Cerebellar cortex (tissue), 1 donor: ENCODE measurements around the gene C9orf85.
"Not testable (repeated sequence)": the region's sequence is repeated elsewhere in the genome, so short reads cannot be mapped to it uniquely, and the experiment has no call there.

Experiments
- DNase-seq: peaks from one replicate; pipeline ENCODE4 v3.0.0-alpha.2; 2015; ENCODE audit warnings: low spot score

The C9orf85 gene

GRCh38 chr9:72006501-72006900 lies 95.1 kb downstream of the C9orf85 start:
- DNase-seq = no peak

GRCh38 chr9:72007726-72008125 lies 96.3 kb downstream of the C9orf85 start:
- DNase-seq = not testable (repeated sequence)

- no peak for DNase-seq
Measured at GRCh38 chr9:72012646-72013045, 101.2 kb downstream of the C9orf85 start.

GRCh38 chr9:72013292-72013760 lies 101.9 kb downstream of the C9orf85 start:
- no peak for DNase-seq

GRCh38 chr9:72022841-72023240 lies 111.4 kb downstream of the C9orf85 start:
- no peak for DNase-seq
